8988T (cell line): Measurements from ENCODE around the gene APOC3.
A peak's percentile ranks its signal among the peaks of the same experiment; 100 is the strongest.

Source experiments
- DNase-seq: peaks from one replicate; pipeline ENCODE4 v3.0.0; 2011

APOC3 gene

DNA sequence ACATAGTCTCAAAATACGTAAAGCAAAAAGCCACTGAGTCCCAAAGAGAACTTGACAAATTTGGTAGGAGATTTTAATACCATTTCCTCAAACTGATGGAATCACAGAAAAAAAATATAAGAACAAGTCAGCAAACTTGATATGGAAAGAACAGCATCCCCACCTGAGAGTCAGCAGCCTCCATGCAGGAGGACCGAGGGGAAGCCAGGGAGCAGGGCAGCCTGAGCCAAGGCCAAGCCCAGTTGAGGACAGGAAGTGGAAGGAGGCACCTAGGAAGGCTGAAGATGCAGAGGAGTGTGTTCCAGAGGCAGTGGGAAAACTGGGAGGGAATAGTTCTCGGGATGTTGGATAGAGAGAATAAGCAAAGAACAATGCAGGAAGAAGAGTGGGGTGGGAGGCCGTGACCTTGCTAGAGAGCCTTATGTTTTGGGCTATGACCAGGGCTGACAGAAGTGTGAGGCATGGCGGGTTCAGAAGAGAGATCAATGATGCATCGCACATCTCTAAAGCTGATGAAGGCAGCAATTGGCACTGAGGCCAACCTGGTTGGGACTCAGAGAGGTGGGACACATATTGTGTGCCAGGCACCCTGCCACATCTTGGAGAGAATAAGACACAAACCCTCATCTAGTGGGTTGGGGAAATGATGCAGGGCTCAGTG is 22.0 kb upstream of the APOC3 start:
- DNase-seq, result no peak

DNA sequence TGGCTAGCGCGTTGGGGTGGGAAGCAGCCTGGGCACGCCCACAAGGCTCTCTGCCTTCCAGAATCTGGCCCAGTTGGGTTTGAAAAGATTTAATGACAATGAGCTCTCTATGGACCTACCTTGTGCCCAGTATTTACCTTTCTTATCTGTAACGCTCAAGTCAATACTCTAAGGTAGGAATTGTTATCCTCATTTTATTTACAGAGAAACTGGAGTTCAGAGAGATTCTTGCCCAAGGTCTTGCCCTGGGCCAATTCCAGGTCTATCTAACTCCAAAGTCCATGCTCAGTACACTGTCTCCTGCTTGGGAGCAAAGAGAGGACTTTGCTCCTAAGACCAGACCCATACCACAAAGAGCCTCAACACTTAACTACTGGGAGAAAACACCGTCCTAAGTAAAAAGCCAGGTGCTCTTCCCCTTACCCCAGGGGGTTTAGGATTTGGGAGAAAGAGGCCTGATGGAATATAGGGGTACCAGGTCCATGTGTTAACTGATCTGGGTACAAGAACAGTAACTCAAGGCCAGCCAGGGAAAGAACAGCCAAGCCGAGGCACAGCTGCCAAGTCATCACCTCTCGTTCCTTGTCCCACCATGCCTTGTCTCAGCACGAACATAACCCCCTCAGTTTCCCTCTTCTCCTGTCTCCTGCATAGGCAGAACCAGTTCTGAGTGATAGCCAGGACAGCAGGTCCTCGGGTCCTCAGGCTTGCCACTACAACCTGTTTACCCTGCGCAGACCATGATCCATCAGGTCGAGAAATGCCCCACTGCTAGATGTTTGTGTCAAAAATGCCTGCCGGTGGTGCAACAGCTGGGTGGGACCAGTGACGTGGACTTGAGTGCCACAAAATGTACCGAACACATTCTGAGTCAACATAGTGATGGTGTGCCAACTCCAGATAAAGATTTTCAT is 21.2 kb upstream of the APOC3 start:
- DNase-seq, result no peak

DNA sequence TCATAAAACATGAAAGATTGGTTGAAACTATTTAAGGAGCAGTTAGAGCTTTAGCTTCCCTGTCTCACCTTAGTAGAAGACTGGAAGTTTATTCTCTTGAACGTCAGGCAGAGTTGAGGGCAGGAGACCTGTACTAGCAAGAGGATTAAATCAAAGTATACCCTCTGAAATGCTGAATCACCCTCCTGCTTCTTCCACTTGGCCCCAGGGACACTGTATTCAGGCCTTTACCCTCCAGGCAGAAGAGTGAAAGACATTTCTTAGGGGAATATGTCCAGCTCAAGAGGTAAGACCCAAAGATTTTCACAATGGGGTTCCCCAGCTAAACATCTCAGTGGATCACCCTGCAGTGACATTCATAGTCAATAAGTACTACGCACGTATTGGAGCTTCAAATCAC is 18.5 kb upstream of the APOC3 start:
- DNase-seq, result no peak

DNA sequence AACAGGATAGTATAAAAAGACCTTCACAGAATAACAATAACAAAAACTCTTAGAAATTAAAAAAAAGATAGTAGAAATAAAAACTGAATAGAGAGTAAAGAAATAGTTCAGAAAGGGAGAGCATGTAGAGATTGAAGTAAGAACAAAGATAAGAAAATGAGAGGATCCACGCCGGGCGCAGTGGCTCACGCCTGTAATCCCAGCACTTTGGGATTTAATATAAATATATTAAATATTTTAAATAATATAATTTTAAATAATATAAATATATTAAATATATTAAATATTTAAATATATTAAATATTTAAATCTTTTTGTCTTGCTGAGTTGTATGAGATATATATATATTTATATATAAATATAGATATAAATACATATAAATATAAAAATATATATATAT is 17.6 kb upstream of the APOC3 start:
- no peak for DNase-seq

DNA sequence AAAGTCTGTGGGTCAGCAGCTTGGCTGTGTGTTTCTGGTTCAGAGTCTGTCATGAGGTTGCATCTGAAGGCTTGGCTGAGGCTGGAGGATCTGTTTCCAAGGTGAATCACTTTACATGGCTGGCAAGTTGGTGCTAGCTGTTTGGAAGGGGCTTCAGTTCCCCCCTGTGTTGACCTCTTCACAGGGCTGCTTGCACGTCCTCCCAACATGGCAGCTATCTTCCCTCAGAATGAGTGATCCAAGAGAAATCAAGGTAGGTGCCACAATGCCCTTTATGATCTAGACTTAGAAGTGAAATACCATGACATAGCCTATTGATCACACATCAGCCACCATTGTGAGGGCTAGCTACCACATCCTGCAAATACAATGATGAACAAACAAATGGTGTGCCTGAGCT is 16.5 kb upstream of the APOC3 start:
- DNase-seq, result no peak

DNA sequence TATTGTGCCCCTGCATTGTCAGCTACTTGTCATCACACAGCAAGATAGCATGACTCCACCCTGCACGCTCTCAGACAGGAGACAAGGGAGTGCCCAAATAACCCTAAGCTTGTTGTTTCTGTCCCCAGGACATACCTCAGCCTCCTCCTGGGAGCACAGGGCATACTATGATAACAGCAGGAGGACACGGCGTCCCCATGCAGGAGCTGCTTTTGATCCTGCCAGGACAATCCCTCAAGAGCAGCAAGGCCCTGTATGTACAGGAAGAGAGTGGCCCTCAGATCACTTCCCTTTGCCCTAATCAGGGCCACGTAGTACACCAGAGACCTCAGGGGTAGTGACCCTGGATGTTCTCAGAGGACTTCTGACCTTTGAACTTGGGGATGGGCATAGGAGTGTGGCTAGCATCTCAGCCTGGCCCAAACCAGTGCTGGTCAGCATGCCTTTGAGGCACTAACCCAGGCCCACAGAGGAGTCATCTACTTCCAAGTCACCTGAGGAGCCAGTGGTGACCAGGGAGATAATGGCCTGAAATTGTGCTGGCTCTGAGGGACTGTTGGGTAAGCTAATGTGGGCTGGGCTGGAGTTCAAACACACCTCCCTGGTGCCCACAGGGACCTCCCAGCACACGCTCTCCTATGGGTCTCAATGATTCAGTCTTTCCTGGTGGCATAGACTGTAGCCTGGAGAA is 15.8 kb upstream of the APOC3 start:
- DNase-seq, result no peak

DNA sequence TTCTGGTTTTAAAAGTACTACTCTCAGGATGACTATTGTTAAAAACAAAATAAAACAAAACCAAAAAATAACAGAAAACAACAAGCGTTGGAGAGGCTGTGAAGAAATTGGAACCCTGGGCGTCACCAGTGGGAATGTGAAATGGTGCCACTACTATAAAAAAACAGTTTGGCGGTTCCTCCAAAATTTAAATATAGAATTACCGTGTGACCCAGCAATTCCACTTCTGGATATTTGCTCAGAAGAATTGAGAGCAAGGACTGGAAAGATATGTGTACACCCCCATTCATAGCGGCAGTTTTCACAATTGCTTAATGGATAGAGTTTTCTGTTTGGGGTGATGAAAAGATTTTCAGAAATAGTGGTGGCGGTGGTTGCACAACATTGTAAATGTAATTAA is 15.2 kb upstream of the APOC3 start:
- no peak for DNase-seq

DNA sequence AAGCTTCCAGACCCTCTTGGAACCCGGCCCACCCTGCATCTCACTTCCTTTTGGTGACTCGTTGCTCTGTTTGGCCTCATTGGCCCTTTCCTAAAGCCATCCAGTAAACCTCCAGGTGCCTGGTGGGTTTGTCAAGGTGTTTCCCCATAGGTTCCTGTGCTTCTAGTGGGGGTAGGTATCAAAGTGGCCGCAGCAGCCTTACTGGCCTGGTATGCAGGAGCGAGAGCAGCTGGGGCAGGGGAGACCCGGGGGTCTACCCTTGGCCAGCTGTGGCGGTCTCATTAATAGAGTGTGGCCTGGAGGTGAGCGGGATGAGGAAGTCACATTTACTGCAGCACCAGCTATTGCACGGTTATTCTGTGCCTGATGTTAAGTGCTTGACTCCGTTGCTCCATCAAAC is 10.7 kb upstream of the APOC3 start:
- DNase-seq, result no peak

DNA sequence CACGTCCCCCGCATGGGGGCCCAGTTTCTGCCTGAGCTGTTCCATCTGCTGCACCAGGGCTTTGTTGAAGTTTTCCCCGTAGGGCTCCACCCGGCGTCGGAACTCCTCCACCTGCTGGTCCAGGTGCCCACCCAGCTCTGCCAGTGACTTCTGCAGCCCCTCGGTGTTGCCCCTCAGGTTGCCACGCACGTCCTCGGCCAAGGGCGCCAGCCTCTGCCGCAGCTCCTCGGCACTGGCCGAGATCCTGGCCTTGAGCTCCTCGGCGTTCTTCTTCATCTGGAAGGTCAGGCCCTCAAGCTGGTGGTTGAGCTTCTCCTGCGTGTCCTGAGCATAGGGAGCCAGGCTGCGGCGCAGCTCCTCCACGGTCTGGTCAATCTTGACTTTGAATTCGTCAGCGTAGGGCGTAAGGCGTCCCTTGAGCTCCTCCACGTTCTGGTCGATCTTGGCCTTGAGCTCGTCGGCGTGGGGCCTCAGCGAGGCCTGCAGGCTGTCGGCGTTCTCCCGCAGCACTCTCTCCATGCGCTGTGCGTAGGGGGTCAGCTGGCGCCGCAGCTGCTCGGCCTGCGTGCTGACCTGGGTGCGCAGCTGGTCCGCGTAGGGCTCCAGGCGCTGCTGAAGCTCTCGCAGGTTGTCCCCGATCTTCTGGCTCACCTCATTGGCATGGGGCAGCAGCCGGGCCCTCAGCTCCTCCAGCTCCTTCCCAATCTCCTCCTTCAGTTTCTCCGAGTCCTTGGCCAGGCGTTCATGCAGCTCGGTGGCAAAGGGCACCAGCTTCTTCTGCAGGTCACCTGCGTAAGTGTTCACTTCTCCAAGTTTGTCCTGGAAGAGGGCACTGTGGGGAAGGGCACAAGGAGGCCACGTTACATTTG is 8.4 kb upstream of the APOC3 start:
- no peak for DNase-seq

DNA sequence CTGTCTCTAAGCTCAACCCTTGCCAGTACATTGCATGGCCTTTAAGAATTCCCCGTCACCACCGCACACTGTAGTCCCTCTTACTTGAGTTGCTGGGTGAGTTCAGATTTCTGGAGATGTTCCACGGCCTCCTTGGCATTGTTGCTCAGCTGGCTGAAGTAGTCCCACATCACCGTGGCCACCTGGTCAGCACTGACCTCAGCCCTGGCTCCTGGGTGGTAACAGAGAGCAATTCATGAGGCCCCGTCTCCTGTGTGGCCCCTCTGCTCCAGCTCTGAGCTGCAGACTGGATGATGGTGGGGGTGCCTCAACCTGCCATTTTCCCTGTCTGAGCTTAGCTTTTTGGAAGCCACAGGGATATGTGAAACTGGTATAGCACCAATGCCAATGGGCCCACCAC is 7.1 kb upstream of the APOC3 start:
- no peak for DNase-seq

DNA sequence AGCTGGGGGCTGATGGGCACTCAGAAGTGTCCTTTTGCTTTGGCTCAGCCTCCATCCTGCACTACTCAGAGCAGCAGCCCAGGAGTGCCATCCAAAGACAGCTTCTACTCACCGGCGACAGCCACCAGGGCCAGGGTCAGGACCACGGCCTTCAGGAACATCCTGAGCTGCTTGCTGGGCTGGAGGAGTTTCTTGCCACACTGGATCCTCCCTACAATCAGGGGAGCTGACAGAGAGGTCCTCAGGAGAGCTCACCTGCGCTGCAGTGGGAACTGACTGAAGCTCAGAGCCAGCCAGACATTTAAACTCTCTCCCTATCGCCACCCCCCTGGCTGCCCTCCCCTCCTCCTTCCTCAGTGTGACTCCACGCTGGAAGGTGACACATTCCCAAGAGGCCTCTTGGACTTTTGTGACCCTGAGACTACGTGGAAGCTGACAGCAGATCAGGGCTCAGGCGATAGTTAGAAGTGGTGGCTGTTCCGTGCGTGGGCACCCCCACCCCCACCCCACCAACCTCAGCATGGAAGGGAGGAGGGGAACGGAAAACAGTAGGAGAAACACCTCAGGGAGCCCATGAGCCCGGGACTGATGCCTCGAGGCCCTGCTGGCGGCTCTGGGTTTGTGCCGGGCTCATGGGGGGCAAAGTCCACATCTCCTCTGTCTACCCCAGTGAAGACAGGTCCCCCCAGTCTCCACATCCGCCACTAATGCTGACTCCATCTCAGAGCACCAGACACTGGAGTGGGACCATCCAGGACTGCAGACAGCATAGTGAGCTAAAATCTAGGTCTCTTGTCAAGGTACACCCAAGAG is 6.5 kb upstream of the APOC3 start, which contains the start of gene APOA4:
APOA4 (minus strand) TSS at position 274 of the 813 bp plus-strand sequence; CDS start at position 161, 113 bp downstream.
- DNase-seq, result no peak

DNA sequence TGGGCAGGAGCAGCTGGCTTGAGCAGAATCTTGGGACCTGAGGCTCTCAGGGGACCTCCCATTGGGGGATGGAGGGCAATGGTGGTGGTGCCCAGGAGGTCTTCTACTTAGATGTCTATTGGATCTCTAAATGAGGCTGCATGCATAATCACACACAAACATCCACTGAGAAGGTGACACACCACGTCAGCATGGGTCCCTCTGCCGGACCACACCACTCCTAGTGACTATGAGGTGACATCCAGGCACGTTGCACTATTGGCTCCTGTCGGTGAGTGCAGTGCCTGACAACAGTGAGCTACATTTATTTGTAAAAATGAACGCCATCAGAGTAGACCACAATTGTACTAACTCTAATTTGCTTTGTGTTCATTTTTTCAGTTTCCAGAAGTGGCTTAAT is 4.3 kb upstream of the APOC3 start:
- peak; percentile 14 for DNase-seq

DNA sequence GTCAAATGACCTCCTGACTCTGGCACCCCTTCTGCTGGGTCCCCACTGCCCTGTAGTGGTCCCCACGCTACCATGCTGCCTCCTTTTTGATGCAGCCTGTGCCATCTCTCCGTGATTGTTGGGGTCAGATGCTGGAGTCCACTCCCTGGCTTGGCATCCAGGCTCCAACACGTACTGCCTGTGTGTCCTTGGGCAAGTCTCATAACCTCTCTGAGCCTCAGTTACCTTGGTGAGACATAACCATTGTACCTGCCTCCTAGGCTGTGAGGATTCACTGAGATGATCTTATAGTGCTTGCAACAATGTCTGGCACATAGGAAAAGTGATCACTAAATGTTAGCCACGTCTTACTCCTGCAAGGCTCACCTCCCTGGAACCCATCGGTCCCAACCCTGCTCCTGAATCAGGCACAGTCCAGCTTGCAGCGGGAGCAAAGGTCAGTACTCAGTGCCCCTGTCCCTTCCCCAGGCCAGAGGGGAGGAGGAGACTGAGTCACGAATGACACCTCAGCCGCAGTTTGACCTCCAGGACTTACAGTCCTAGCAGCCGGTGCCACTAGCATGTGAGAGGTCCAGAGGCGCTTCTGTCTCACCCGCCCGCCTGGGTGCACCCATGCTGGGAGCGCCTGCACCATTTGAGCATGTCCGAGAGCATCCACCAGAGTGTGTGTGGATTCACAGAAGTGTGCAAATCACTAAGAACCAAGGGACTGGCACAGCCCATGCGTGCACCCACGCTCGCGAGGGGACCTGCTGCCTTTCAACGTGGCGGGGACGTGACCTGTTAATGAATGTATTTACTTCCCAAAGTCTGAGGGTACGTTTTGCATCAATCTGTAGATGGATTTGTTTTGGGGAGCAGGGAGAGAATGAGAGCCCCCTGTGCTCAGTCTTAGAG is 3.6 kb upstream of the APOC3 start:
- DNase-seq, result no peak

DNA sequence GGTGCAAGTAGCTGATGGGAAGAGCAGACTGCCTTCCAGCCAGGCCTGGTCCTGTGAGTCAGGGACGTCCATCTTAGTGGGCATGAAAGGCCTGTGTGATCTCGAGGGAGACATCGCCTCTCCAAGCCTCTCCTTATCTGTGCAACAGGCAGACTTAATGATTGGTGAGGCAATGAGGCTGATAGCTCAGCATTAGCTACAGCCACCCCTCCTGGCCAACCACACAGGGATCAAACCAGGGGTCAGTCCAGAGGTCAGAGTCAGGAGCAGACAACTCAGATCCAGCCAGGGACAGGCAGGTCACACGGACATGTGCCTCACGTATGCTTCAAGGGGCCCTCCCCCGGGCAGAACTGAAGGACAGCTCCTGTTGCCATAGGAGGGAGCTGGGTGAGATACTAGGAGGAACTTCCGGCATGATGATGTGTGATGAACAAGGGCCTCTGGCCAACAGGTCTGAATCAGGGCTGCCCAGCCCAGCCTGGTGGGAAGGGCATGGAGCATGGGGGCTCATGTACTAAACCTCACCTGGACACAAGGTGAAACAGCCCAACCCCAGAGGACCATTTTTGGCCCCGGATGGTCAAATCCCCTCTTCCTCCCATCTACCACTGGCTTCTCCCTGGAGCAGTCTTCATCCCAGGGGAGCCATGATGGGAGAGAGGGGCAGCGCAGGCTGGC is 2.8 kb upstream of the APOC3 start:
- no peak for DNase-seq

DNA sequence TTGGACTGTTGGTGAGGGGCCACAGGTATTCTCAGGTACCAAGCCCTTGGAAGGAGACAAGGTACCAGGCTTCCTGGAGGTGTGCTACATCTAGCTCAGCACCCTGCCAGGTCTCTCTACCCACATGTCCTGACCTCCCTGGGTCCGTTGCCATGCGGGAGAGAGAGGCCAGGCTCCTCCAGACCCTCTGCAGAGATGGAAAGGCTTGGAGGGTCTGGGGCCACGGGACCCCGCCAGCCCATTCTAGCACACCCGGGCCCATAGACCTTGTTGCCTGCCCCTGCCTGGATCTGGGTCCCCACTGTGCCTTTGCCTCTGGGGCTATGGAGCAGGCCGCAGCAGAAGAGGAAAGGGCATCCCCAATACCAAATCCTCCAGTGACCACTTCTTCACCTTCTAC is 2.2 kb upstream of the APOC3 start:
- no peak for DNase-seq

DNA sequence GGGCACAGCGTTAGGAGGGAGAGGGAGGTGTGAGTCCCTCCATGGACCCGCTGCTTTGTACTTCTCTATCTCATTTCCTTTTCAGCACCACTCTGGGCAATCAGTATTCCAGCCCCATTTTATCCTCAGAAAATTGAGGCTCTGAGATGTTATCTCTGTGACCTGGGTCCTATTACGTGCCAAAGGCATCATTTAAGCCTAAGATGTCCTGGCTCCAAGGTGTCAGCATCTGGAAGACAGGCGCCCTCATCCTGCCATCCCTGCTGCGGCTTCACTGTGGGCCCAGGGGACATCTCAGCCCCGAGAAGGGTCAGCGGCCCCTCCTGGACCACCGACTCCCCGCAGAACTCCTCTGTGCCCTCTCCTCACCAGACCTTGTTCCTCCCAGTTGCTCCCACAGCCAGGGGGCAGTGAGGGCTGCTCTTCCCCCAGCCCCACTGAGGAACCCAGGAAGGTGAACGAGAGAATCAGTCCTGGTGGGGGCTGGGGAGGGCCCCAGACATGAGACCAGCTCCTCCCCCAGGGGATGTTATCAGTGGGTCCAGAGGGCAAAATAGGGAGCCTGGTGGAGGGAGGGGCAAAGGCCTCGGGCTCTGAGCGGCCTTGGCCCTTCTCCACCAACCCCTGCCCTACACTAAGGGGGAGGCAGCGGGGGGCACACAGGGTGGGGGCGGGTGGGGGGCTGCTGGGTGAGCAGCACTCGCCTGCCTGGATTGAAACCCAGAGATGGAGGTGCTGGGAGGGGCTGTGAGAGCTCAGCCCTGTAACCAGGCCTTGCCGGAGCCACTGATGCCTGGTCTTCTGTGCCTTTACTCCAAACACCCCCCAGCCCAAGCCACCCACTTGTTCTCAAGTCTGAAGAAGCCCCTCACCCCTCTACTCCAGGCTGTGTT is 829 bp upstream of the APOC3 start:
- DNase-seq, result no peak

DNA sequence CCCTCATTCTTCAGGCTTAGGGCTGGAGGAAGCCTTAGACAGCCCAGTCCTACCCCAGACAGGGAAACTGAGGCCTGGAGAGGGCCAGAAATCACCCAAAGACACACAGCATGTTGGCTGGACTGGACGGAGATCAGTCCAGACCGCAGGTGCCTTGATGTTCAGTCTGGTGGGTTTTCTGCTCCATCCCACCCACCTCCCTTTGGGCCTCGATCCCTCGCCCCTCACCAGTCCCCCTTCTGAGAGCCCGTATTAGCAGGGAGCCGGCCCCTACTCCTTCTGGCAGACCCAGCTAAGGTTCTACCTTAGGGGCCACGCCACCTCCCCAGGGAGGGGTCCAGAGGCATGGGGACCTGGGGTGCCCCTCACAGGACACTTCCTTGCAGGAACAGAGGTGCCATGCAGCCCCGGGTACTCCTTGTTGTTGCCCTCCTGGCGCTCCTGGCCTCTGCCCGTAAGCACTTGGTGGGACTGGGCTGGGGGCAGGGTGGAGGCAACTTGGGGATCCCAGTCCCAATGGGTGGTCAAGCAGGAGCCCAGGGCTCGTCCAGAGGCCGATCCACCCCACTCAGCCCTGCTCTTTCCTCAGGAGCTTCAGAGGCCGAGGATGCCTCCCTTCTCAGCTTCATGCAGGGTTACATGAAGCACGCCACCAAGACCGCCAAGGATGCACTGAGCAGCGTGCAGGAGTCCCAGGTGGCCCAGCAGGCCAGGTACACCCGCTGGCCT is 641 bp downstream of the APOC3 start:
- no peak for DNase-seq

DNA sequence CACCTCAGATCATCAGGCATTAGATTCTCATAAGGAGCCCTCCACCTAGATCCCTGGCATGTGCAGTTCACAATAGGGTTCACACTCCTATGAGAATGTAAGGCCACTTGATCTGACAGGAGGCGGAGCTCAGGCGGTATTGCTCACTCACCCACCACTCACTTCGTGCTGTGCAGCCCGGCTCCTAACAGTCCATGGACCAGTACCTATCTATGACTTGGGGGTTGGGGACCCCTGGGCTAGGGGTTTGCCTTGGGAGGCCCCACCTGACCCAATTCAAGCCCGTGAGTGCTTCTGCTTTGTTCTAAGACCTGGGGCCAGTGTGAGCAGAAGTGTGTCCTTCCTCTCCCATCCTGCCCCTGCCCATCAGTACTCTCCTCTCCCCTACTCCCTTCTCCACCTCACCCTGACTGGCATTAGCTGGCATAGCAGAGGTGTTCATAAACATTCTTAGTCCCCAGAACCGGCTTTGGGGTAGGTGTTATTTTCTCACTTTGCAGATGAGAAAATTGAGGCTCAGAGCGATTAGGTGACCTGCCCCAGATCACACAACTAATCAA is 2.2 kb downstream of the APOC3 start:
- DNase-seq, result no peak
